CD14-positive monocyte (primary cell): ENCODE measurements around the gene PRSS22. TPM values are rescaled to one million over a fixed set of nuclear protein-coding genes. Genes with fewer than 3 reads are reported as not detected.

Experiments
- DNase-seq, 3 donors: peaks; one replicate each; pipeline ENCODE4 v3.0.0-alpha.2; 2011 to 2022
- H2AFZ ChIP-seq: 2 replicates; pipeline ENCODE4 v1.6.0; 2012; ENCODE audit warnings: mild to moderate bottlenecking, low read depth, low read length, inconsistent platforms; ENCODE audit not compliant: insufficient read depth, poor library complexity, severe bottlenecking
- H3K27ac ChIP-seq, 2 donors: 1 replicate in 1 of 2; 2 replicates in 1 of 2; pipeline ENCODE4 v1.5.1; 2012 to 2013; ENCODE audit warnings: low read length in 2 of 2, control low read depth in 1 of 2, inconsistent platforms in 1 of 2, low read depth in 1 of 2, mild to moderate bottlenecking in 1 of 2
- H3K27me3 ChIP-seq, 2 donors: one replicate each; pipeline versions ENCODE4 v1.6.0 to v1.6.1; 2011 to 2013; ENCODE audit warnings: low read length in 2 of 2; ENCODE audit not compliant: control insufficient read depth in 2 of 2, insufficient read depth in 2 of 2
- H3K36me3 ChIP-seq, 2 donors: replicated peaks in 1 of 2; 1 replicate in 1 of 2; 2 replicates in 1 of 2; pipeline versions ENCODE4 v1.5.1 to v1.6.1; 2012 to 2013; ENCODE audit warnings: low read length in 2 of 2, control low read depth in 1 of 2, inconsistent platforms in 1 of 2, mild to moderate bottlenecking in 1 of 2; ENCODE audit not compliant: insufficient read depth in 2 of 2, control insufficient read depth in 1 of 2
- H3K4me1 ChIP-seq, 2 donors: 1 replicate in 1 of 2; 2 replicates in 1 of 2; pipeline versions ENCODE4 v1.5.1 to v1.6.1; 2012 to 2013; ENCODE audit warnings: low read length in 2 of 2, control low read depth in 1 of 2, inconsistent platforms in 1 of 2, mild to moderate bottlenecking in 1 of 2, moderate library complexity in 1 of 2; ENCODE audit not compliant: insufficient read depth in 2 of 2, control insufficient read depth in 1 of 2
- H3K4me2 ChIP-seq: replicated peaks from 2 replicates; pipeline ENCODE3; 2012; ENCODE audit warnings: low read length, moderate library complexity, mild to moderate bottlenecking; ENCODE audit not compliant: poor library complexity, severe bottlenecking; ENCODE audit errors: extremely low read depth
- H3K4me3 ChIP-seq, 3 experiments: fragments of 200-600 bp in 1 of 3; sonication (generic) in 1 of 3; replicated peaks in 1 of 3; 1 replicate in 2 of 3; 2 replicates in 1 of 3; pipeline ENCODE4 v1.5.1; 2011 to 2013; ENCODE audit warnings: low read length in 3 of 3, mild to moderate bottlenecking in 3 of 3, control low read depth in 2 of 3, low read depth in 2 of 3, inconsistent platforms in 1 of 3, moderate library complexity in 1 of 3
- H3K79me2 ChIP-seq: 2 replicates; pipeline ENCODE4 v1.6.0; 2012; ENCODE audit warnings: mild to moderate bottlenecking, control low read depth, inconsistent platforms, low read length, moderate library complexity; ENCODE audit not compliant: insufficient read depth
- H3K9ac ChIP-seq: 2 replicates; pipeline ENCODE4 v1.6.0; 2017; ENCODE audit warnings: low read length, mild to moderate bottlenecking; ENCODE audit not compliant: insufficient read depth, poor library complexity, severe bottlenecking
- H3K9me3 ChIP-seq, 2 donors: replicated peaks in 1 of 2; 1 replicate in 1 of 2; 2 replicates in 1 of 2; pipeline versions ENCODE4 v1.5.1 to v1.6.1; 2012 to 2013; ENCODE audit warnings: low read length in 2 of 2, control low read depth in 1 of 2; ENCODE audit not compliant: control insufficient read depth in 1 of 2, insufficient read depth in 1 of 2
- H4K20me1 ChIP-seq: 2 replicates; pipeline ENCODE4 v1.6.0; 2012; ENCODE audit warnings: mild to moderate bottlenecking, low read length, control low read depth, moderate library complexity; ENCODE audit not compliant: insufficient read depth
- H3K27ac Mint-ChIP-seq, 7 donors: one replicate each; pipeline ENCODE4 v1.8.0; 2020; ENCODE audit warnings: mild to moderate bottlenecking in 7 of 7, mixed read lengths in 7 of 7, moderate library complexity in 6 of 7, inconsistent platforms in 2 of 7
- H3K27me3 Mint-ChIP-seq, 3 donors: one replicate each; pipeline ENCODE4 v1.8.0; 2021 to 2022; ENCODE audit warnings: low read depth in 3 of 3, mild to moderate bottlenecking in 3 of 3, mixed read lengths in 3 of 3, moderate library complexity in 3 of 3, inconsistent platforms in 1 of 3
- H3K36me3 Mint-ChIP-seq, 2 donors: one replicate each; pipeline ENCODE4 v1.8.0; 2020; ENCODE audit warnings: mixed read lengths in 2 of 2, inconsistent platforms in 1 of 2, mild to moderate bottlenecking in 1 of 2
- H3K4me1 Mint-ChIP-seq: one replicate; pipeline ENCODE4 v1.8.0; 2020; ENCODE audit warnings: mild to moderate bottlenecking, mixed read lengths
- H3K4me3 Mint-ChIP-seq, 2 donors: one replicate each; pipeline ENCODE4 v1.8.0; 2020; ENCODE audit warnings: mild to moderate bottlenecking in 2 of 2, mixed read lengths in 2 of 2, moderate library complexity in 1 of 2
- H3K9me3 Mint-ChIP-seq, 7 donors: one replicate each; pipeline ENCODE4 v1.8.0; 2020 to 2022; ENCODE audit warnings: mixed read lengths in 7 of 7, mild to moderate bottlenecking in 6 of 7, moderate library complexity in 6 of 7, inconsistent platforms in 2 of 7
- WGBS: methylation state at CpG from one replicate; pipeline ENCODE4 v1.1.5; 2013; ENCODE audit warnings: missing lambda C conversion rate; ENCODE audit not compliant: insufficient coverage; 5-methylcytosine and 5-hydroxymethylcytosine counted together
- intact Hi-C, 2 donors: fragments of 100-400 bp; cut with micrococcal nuclease; formaldehyde crosslinking; loops; one replicate each; pipeline versions ENCODE4 v1.15.0 to v1.15.1; 2023
- polyA plus RNA-seq, 3 donors: library from polyadenylated mRNA; depleted of rRNA in 1 of 3; unstranded in 2 of 3; stranded (reverse) in 1 of 3; fragments of 300-500 nt in 2 of 3; fragments of >200 nt in 1 of 3; fragmentation: Illumina TruSeq in 2 of 3; gene quantifications; 1 replicate in 2 of 3; 2 replicates in 1 of 3; pipeline ENCODE4 v1.2.3, GENCODE V29; 2012 to 2021
- TF ChIP-seq, protein P1 (sequence below): fragments of 200-600 bp; IDR thresholded peaks from one replicate; pipeline ENCODE4 v1.8.0; 2022; ENCODE audit warnings: antibody characterized with exemption, mild to moderate bottlenecking

PRSS22 gene
- polyA plus RNA-seq, 3 donors = not detected

DNA sequence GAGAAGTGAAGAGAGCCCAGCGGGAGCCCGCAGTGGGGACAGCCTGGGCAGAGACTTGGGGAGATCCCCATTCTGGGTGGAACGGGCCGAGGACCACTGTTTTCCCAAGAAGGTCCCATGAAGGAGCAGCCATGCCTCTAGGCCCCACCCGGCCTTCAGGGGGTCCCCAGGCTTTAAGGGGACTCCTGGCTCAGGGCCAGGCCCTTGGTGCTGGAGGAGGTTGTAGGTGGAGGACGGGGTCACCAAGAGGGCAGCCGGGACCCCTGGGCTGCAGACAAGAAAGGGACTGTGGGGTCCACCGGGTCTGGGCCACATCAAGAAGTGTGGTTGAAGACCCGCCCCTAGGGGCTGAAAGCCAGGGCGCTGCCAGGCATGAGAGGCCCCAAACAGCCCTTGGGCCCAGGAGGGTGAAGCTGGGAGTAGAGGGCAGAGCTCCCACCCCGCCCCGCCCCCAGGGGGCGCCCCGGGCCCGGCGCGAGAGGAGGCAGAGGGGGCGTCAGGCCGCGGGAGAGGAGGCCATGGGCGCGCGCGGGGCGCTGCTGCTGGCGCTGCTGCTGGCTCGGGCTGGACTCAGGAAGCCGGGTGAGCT lies 41.1 kb downstream of the PRSS22 start, which contains the start of gene PRSS21:
TSS of gene PRSS21 (plus strand) at position 487 of the 589 bp plus-strand sequence. CDS start at position 519, 32 bp downstream.
- Mint-ChIP-seq H3K4me1 (peaks cover 8% of the 10 kb centered on the region), H3K36me3 (no peaks in the 10 kb centered on the region), H3K27me3 (peaks cover 3 to 6% (median 6%) of the 10 kb centered on the region in 3 donors), H3K27ac (peak within 1 kb of the TSS in 2 of 7 donors; percentile 24 to 35), H3K4me3 (peak within 1 kb of the TSS; percentile 51 to 70), H3K9me3 (no peaks in the 10 kb centered on the region)
- intact Hi-C loops = no loop called here
- Histone ChIP-seq H3K36me3 (no peaks in the 10 kb centered on the region), H3K27ac (no peak within 1 kb of the TSS), H4K20me1 (no peaks in the 10 kb centered on the region), H3K9me3 (no peaks in the 10 kb centered on the region), H3K27me3 (no peaks in the 10 kb centered on the region), H3K9ac (peak within 1 kb of the TSS; percentile 36), H3K4me2 (peak within 1 kb of the TSS; percentile 55), H2AFZ (peak within 1 kb of the TSS; percentile 21), H3K79me2 (no peaks in the 10 kb centered on the region), H3K4me1 (peaks cover 5 to 12% of the 10 kb centered on the region in 2 donors), H3K4me3 (peak within 1 kb of the TSS in 1 of 3 experiments; percentile 43)
- WGBS = 76% methylated on average over 28 of the region's 28 CpGs
- no peak for DNase-seq
- TF ChIP-seq, protein P1, sequence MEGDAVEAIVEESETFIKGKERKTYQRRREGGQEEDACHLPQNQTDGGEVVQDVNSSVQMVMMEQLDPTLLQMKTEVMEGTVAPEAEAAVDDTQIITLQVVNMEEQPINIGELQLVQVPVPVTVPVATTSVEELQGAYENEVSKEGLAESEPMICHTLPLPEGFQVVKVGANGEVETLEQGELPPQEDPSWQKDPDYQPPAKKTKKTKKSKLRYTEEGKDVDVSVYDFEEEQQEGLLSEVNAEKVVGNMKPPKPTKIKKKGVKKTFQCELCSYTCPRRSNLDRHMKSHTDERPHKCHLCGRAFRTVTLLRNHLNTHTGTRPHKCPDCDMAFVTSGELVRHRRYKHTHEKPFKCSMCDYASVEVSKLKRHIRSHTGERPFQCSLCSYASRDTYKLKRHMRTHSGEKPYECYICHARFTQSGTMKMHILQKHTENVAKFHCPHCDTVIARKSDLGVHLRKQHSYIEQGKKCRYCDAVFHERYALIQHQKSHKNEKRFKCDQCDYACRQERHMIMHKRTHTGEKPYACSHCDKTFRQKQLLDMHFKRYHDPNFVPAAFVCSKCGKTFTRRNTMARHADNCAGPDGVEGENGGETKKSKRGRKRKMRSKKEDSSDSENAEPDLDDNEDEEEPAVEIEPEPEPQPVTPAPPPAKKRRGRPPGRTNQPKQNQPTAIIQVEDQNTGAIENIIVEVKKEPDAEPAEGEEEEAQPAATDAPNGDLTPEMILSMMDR = peak; percentile 39

DNA sequence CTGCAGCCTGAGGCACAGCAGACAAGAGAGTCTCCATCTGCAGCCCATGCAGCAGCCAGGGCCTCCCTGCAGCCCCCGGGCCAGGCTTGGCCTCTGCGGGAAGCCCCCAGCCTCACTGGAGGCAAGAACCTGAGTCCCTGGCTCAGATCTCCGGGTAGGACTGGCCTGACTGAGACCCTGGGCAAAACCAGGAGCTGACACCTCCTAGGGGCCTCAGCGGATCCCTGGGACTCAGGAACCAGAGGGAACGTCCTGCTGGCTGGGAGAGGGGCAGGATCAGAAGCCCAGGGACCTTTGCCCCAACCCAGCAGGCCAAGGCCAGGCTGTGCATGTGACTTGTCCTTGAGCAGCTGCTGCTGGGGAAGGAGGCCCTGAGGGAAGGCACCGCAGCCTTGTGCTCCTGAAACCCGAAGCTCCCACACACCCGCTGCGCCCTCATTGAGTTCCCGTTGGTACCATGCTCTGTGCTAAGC lies 42.6 kb downstream of the PRSS22 start:
- TF ChIP-seq, protein P1 = no peak

More for the DNA sequence above, 42.6 kb downstream of the PRSS22 start:
- H4K20me1 ChIP-seq = no peaks in the 10 kb centered on the region
- H3K27ac ChIP-seq = no peak overlapping the region
- H3K9me3 ChIP-seq = no peaks in the 10 kb centered on the region
- no peak overlapping the region for H3K4me2 ChIP-seq
- Mint-ChIP-seq H3K27ac (no peak overlapping the region), H3K36me3 (no peaks in the 10 kb centered on the region), H3K4me1 (peaks cover 8% of the 10 kb centered on the region), H3K4me3 (no peak overlapping the region), H3K27me3 (peaks cover 5 to 14% (median 14%) of the 10 kb centered on the region in 3 donors), H3K9me3 (peaks cover 0 to under 1% (median 0%) of the 10 kb centered on the region in 7 donors)
- H3K27me3 ChIP-seq = peaks cover 0 to 3% of the 10 kb centered on the region in 2 donors
- H3K9ac ChIP-seq = no peak overlapping the region
- no peak for DNase-seq
- intact Hi-C loops = no loop called here
- no peaks in the 10 kb centered on the region for H3K36me3 ChIP-seq
- no peaks in the 10 kb centered on the region for H3K79me2 ChIP-seq
- H3K4me1 ChIP-seq = peaks cover 5 to 12% of the 10 kb centered on the region in 2 donors
- 99% methylated on average over 9 of the region's 10 CpGs for WGBS
- no peak overlapping the region for H2AFZ ChIP-seq
- no peak overlapping the region for H3K4me3 ChIP-seq
